Stimulated activated naive B cell treated with anti-CD40 and anti-IgM and Interleukin-4, amounts not matched to agents 10 μg/mL and 1 μg/mL and 100 μg/mL, for 72 hours (primary cell): ENCODE measurements around the gene DNAH17.
A peak's percentile ranks its signal among the peaks of the same experiment; 100 is the strongest.

Source experiments
- ATAC-seq, 2 donors: fragments of 150-1000 bp; cut with Tn5 transposase; replicated peaks; 2 replicates each; pipeline ENCODE4 v1.10.0; 2021; ENCODE audit warnings: moderate library complexity in 1 of 2
- DNase-seq: peaks from one replicate; pipeline ENCODE4 v3.0.0; 2021
- H3K27ac Mint-ChIP-seq: one replicate; pipeline ENCODE4 v1.8.0; 2022; ENCODE audit warnings: mild to moderate bottlenecking, mixed read lengths
- H3K27me3 Mint-ChIP-seq, 2 donors: one replicate each; pipeline ENCODE4 v1.8.0; 2022; ENCODE audit warnings: mixed read lengths in 2 of 2
- H3K36me3 Mint-ChIP-seq, 2 donors: one replicate each; pipeline ENCODE4 v1.8.0; 2022; ENCODE audit warnings: mixed read lengths in 2 of 2, mild to moderate bottlenecking in 1 of 2
- H3K4me1 Mint-ChIP-seq, 2 donors: one replicate each; pipeline ENCODE4 v1.8.0; 2022; ENCODE audit warnings: mixed read lengths in 2 of 2, mild to moderate bottlenecking in 1 of 2
- H3K4me3 Mint-ChIP-seq, 2 donors: one replicate each; pipeline ENCODE4 v1.8.0; 2022; ENCODE audit warnings: mild to moderate bottlenecking in 2 of 2, mixed read lengths in 2 of 2, moderate library complexity in 1 of 2
- H3K9me3 Mint-ChIP-seq, 2 donors: one replicate each; pipeline ENCODE4 v1.8.0; 2022; ENCODE audit warnings: mixed read lengths in 2 of 2, mild to moderate bottlenecking in 1 of 2

The DNAH17 gene

DNA sequence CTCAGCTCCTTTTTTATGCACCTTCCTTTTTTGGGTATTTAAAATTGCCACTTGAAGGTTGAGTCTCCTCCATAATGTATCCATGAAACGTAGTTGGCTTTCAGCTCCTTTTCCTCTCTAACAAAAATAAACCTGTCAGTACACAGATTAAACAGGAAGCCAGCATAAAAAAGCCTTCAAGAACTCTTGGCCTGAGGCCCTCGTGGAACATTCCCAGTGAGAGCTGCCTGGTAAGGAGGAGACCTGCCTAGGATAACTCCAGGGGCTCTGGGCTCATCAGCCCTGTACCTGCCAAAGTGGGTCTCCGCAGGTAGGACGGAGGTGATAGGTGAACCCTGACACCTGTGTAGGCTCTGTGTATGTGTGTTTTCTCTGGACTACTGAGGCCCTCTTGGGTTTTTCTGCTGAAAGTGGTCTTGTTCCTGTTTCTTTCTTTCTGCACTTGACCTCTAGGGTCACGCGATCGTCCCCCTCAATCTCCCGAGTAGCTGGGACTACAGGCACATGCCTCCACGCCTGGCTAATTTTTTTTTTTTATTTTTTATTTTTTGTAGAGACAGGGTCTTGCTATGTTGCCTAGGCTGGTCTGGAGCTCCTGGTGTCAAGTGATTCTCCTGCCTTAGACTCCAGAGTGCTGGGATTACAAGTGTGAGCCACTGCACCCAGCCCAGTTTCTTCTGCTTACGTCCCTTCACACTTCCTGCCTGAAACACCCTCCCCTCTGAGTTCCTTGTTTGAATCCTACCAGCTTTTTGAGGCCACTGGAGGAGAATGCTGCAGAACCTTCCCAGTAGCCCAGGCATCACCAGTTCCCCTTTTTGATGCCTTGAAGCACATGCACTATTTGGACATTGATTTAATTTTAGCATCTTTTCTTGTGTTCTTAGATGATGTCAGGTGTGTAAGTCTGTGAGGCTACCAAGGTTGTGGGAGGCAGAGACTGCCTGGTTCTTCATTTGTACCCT lies 188.9 kb downstream of the DNAH17 start:
- ATAC-seq: peak; percentile 64 to 65
- peak overlapping the region; percentile 57 to 63 for H3K4me3 Mint-ChIP-seq
- H3K36me3 Mint-ChIP-seq: peaks cover 25 to 48% of the 10 kb centered on the region in 2 donors

DNA sequence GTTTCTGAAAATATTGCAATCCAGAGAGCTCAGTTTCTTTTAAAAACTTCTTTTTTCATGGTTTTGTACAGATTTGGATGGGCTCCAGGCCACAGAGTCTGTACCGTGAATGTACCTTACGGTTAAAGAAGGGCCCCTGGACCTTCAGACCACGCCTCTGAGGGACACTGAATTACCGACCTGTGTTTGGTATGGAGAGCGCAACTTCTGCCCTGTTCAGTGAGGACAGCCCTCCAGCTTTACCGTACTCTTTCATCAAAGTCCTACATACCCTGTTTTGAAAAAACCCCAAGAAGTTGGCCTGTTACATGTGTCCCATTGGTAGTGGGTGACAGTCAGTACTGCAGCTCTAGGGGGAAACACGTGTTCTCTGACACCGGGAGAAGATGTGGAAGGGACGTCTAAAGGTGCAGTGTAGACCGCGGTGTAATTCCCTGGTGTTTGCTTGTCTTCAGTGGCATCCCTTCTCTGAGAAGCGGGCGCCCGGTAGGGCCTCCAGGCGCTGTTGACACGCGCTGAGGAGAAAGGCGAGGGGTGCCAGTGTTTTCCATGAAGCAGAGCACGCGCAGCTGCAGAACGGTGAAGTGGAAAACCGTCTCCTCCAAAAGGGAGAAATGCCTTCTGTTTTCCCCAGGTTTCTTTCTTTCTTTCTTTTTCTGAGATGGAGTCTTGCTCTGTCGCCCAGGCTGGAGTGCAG lies 192.6 kb downstream of the DNAH17 start:
- H3K27ac Mint-ChIP-seq: peak overlapping the region; percentile 99
- peaks cover 2 to 5% of the 10 kb centered on the region in 2 donors for H3K9me3 Mint-ChIP-seq
- peaks cover 67 to 93% of the 10 kb centered on the region in 2 donors for H3K4me1 Mint-ChIP-seq
- H3K36me3 Mint-ChIP-seq: peaks cover 29 to 57% of the 10 kb centered on the region in 2 donors
- H3K27me3 Mint-ChIP-seq: no peaks in the 10 kb centered on the region
- no peak for ATAC-seq
- peak overlapping the region; percentile 59 to 76 for H3K4me3 Mint-ChIP-seq
- DNase-seq: no peak

More for the DNA sequence above, 188.9 kb downstream of the DNAH17 start:
- Mint-ChIP-seq H3K27me3 (no peaks in the 10 kb centered on the region), H3K27ac (peak overlapping the region; percentile 94), H3K9me3 (peaks cover 2 to 5% of the 10 kb centered on the region in 2 donors), H3K4me1 (peaks cover 56 to 93% of the 10 kb centered on the region in 2 donors)
- DNase-seq: peak; percentile 67

DNA sequence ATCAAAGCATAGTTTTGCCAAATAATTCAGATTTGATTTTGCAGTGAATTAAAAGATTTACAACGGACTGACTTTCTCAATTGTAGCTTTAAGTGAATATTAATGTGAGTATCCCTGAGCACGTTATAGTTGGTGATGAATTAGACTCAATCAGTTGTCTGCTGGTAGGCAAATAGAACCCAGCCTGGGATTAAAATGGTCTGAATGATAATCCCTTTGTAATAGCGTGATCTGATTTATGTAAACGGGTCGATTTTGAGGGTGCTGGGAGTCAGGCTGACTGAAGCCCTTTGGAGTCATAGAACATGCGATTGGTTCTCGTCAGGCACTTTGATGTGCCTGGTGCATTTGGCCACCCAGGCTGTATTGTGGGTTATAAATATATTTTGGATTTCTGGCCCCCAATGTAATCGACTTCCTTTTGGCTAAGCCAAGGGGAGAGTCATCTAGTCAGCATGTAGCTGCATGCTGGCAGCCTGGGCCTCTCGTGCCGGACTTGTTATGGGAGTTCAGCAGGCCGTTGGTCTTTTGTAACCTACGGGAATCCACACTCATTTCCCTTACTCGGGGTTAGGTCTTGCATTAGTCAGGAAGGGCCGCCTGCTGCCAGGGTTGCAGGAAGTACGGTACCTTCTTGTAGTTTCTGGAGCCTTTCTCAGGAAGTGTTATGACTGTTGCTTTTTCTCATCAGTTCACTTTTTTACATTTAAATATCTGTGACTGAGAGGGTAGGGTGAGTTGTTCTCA lies 193.3 kb downstream of the DNAH17 start:
- ATAC-seq (peak; percentile 33 to 40), DNase-seq (peak; percentile 65)
- Mint-ChIP-seq H3K36me3 (peaks cover 34 to 57% of the 10 kb centered on the region in 2 donors), H3K27ac (peak overlapping the region; percentile 99), H3K27me3 (no peaks in the 10 kb centered on the region), H3K4me1 (peaks cover 69 to 94% of the 10 kb centered on the region in 2 donors), H3K9me3 (peaks cover 2 to 5% of the 10 kb centered on the region in 2 donors), H3K4me3 (peak overlapping the region; percentile 59 to 76)

GRCh38 chr17:78381601-78382232 lies 195.5 kb downstream of the DNAH17 start:
- peaks cover 32 to 46% of the 10 kb centered on the region in 2 donors for H3K36me3 Mint-ChIP-seq
- DNase-seq (no peak), ATAC-seq (peak; percentile 43 to 44)
- H3K27me3 Mint-ChIP-seq: no peaks in the 10 kb centered on the region
- H3K4me1 Mint-ChIP-seq: peaks cover 60 to 83% of the 10 kb centered on the region in 2 donors
- H3K9me3 Mint-ChIP-seq: peaks cover under 1 to 2% of the 10 kb centered on the region in 2 donors
- peak overlapping the region; percentile 80 to 82 for H3K4me3 Mint-ChIP-seq
- H3K27ac Mint-ChIP-seq: peak overlapping the region; percentile 97

- ATAC-seq (no peak), DNase-seq (no peak)
- Mint-ChIP-seq H3K27me3 (no peaks in the 10 kb centered on the region), H3K4me3 (peak overlapping the region; percentile 95 to 99), H3K4me1 (peaks cover 50 to 80% of the 10 kb centered on the region in 2 donors), H3K27ac (peak overlapping the region; percentile 51), H3K9me3 (no peaks in the 10 kb centered on the region), H3K36me3 (peaks cover 27 to 40% of the 10 kb centered on the region in 2 donors)
Measured at GRCh38 chr17:78380370-78380769, 196.8 kb downstream of the DNAH17 start.

- peaks cover 42 to 76% of the 10 kb centered on the region in 2 donors for H3K4me1 Mint-ChIP-seq
- peak overlapping the region; percentile 95 to 99 for H3K4me3 Mint-ChIP-seq
- H3K36me3 Mint-ChIP-seq: peaks cover 22 to 29% of the 10 kb centered on the region in 2 donors
- no peaks in the 10 kb centered on the region for H3K9me3 Mint-ChIP-seq
- H3K27ac Mint-ChIP-seq: peak overlapping the region; percentile 96
- DNase-seq: no peak
- ATAC-seq: no peak
- H3K27me3 Mint-ChIP-seq: no peaks in the 10 kb centered on the region
Measured at GRCh38 chr17:78379131-78379491, 198.1 kb downstream of the DNAH17 start.

GRCh38 chr17:78378225-78379130 lies 198.7 kb downstream of the DNAH17 start, which contains the start of gene PGS1:
PGS1 (plus strand) TSS chr17:78378649; CDS start chr17:78378666, 17 bp downstream.
- peak; percentile 74 for DNase-seq
- Mint-ChIP-seq H3K27me3 (no peaks in the 10 kb centered on the region), H3K36me3 (peaks cover 22 to 23% of the 10 kb centered on the region in 2 donors), H3K27ac (peak within 1 kb of the TSS; percentile 96), H3K4me3 (peak within 1 kb of the TSS; percentile 95 to 99), H3K9me3 (no peaks in the 10 kb centered on the region), H3K4me1 (peaks cover 36 to 69% of the 10 kb centered on the region in 2 donors)
- peak; percentile 63 to 71 for ATAC-seq

DNA sequence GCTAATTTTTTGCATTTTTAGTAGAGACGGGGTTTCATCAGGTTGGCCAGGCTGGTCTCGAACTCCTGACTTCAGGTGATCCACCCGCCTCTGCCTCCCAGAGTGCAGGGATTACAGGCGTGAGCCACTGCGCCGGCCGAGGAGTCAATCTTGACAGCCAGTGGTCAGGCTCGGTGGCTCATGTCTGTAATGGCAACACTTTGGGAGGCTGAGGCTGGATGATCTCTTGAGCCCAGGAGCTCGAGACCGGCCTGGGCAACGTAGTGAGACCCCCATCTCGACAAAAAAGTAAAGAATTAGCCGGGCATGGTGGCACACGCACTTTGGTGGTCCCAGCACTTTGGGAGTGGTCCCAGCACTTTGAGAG lies 199.4 kb downstream of the DNAH17 start:
- ATAC-seq (no peak), DNase-seq (no peak)
- Mint-ChIP-seq H3K36me3 (peaks cover 19 to 20% of the 10 kb centered on the region in 2 donors), H3K4me3 (peak overlapping the region; percentile 95 to 99), H3K27me3 (no peaks in the 10 kb centered on the region), H3K4me1 (peaks cover 33 to 63% of the 10 kb centered on the region in 2 donors), H3K9me3 (no peaks in the 10 kb centered on the region), H3K27ac (peak overlapping the region; percentile 96)

GRCh38 chr17:78376161-78376560 lies 201.0 kb downstream of the DNAH17 start:
- H3K36me3 Mint-ChIP-seq: peaks cover 6 to 9% of the 10 kb centered on the region in 2 donors
- DNase-seq (no peak), ATAC-seq (no peak)
- peaks cover 20 to 46% of the 10 kb centered on the region in 2 donors for H3K4me1 Mint-ChIP-seq
- no peaks in the 10 kb centered on the region for H3K9me3 Mint-ChIP-seq
- H3K4me3 Mint-ChIP-seq: no peak overlapping the region
- peaks cover 0 to 4% of the 10 kb centered on the region in 2 donors for H3K27me3 Mint-ChIP-seq
- H3K27ac Mint-ChIP-seq: no peak overlapping the region

GRCh38 chr17:78375401-78376151 lies 201.6 kb downstream of the DNAH17 start:
- Mint-ChIP-seq H3K9me3 (no peaks in the 10 kb centered on the region), H3K36me3 (peaks cover 4 to 9% of the 10 kb centered on the region in 2 donors), H3K4me1 (peaks cover 15 to 40% of the 10 kb centered on the region in 2 donors), H3K27me3 (peaks cover 2 to 4% of the 10 kb centered on the region in 2 donors), H3K4me3 (no peak overlapping the region), H3K27ac (no peak overlapping the region)
- ATAC-seq: no peak
- no peak for DNase-seq

DNA sequence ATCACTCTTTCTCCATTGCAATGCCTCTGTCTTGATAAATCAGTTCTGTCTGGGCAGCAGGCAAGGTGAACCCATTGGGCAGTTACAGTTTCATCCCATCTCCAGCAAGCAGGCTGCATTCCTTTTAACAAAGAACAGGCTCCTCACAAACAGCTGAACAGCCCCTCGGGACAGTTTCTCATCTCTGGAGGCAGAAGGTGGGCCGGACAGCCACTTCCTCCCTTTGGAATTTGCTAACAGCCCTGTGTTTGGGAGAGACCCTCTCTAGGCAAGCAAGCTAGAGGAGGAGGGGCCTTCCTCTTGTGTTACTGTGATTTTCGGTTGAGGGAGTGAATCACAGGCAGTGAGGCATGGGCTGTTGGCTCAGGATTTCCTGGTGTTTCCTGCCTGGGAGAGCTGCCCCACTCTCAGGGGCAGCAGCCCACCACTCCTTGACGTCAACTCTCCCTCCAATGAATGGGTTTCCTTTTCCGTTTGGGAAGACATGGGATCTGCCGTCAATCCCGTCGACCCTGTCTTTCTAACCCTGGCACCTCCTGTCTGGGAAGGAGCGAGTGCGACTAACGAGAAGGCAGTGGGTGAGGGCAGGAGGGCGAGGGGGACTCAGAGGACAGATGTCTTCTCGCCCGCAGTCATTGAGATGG lies 202.4 kb downstream of the DNAH17 start:
- peaks cover 11 to 33% of the 10 kb centered on the region in 2 donors for H3K4me1 Mint-ChIP-seq
- no peak overlapping the region for H3K4me3 Mint-ChIP-seq
- H3K27ac Mint-ChIP-seq: no peak overlapping the region
- DNase-seq (no peak), ATAC-seq (no peak)
- H3K9me3 Mint-ChIP-seq: no peaks in the 10 kb centered on the region
- peaks cover 0 to 6% of the 10 kb centered on the region in 2 donors for H3K36me3 Mint-ChIP-seq
- H3K27me3 Mint-ChIP-seq: peaks cover 4 to 8% of the 10 kb centered on the region in 2 donors

GRCh38 chr17:78374189-78374588 lies 203.0 kb downstream of the DNAH17 start:
- no peak overlapping the region for H3K4me3 Mint-ChIP-seq
- H3K36me3 Mint-ChIP-seq: peaks cover 0 to 5% of the 10 kb centered on the region in 2 donors
- peaks cover 11 to 30% of the 10 kb centered on the region in 2 donors for H3K4me1 Mint-ChIP-seq
- no peak for ATAC-seq
- no peak overlapping the region for H3K27ac Mint-ChIP-seq
- H3K27me3 Mint-ChIP-seq: peaks cover 4 to 13% of the 10 kb centered on the region in 2 donors
- H3K9me3 Mint-ChIP-seq: no peaks in the 10 kb centered on the region
- DNase-seq: no peak
